ENCODE data around the gene RNF168. TPM values are rescaled to one million over a fixed set of nuclear protein-coding genes. Genes with fewer than 3 reads are reported as not detected.

Gene RNF168
- total and polyA plus RNA-seq, 11 donors: 8.4 to 31.8 (median 20.8) TPM

DNA sequence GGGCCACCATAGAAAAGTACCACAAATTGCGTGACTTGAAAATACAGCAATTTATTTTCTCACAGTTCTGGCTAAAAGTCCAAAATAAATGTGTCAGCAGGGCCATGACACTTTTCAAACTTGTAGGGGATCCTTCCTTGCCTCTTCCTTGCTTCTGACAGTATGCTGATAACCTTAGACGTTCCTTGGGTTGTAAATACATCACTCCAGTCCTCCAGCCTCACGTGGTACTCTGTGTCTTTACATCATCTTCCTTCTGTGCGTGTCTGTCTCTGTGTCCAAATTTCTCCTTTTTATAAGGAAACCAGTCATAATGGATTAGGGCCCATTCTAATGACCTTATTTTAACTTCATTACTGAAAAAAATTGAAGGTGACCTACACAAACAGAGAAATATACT is 7.4 kb downstream of the RNF168 start:
- no peak for DNase-seq
- no peaks in the 10 kb centered on the region for H3K9me3 ChIP-seq
- peaks cover 0 to 22% (median 5%) of the 10 kb centered on the region in 9 donors for H3K36me3 ChIP-seq
- ATAC-seq: no peak
- no peak for TF ChIP-seq CTCF (IDR thresholded peaks at IDR 0.05)
- no peak for TF ChIP-seq POLR2A (IDR thresholded peaks at IDR 0.05)
- no peaks in the 10 kb centered on the region for H3K27me3 ChIP-seq
- H3K4me3 ChIP-seq: no peak overlapping the region
- intact Hi-C loops (cut with DNase I): no loop called here
- H3K27ac ChIP-seq: no peak overlapping the region
- 82 to 88% (median 85%) methylated on average over 4 of the region's 4 CpGs for WGBS, 4 donors
- H3K4me1 ChIP-seq: peaks cover 0 to 38% (median 21%) of the 10 kb centered on the region in 12 donors

DNA sequence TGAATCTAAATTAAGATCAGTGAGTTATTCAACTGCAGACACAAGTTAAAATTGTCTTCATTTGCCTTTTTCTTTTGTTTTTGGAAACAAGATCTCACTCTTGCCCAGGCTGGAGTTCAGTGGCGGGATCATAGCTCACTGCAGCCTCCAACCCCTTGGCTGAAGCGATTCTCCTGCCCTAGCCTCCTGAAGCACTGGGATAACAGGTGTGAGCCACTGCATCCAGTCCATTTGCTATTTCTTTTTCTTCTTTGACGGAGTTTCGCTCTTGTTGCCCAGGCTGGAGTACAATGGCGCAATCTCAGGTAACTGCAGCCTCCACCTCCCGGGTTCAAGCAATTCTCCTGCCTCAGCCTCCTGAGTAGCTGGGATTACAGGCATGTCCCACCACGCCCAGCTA is 10.3 kb downstream of the RNF168 start:
- WGBS, 4 donors: 97 to 98% (median 98%) methylated on average over 7 of the region's 7 CpGs
- H3K4me3 ChIP-seq: no peak overlapping the region
- H3K27ac ChIP-seq: no peak overlapping the region
- TF ChIP-seq CTCF (IDR thresholded peaks at IDR 0.05): no peak
- no peak for TF ChIP-seq POLR2A (IDR thresholded peaks at IDR 0.05)
- ATAC-seq: no peak
- intact Hi-C loops (cut with DNase I): no loop called here
- H3K9me3 ChIP-seq: no peaks in the 10 kb centered on the region
- H3K27me3 ChIP-seq: no peaks in the 10 kb centered on the region
- peaks cover 0 to 15% (median 10%) of the 10 kb centered on the region in 9 donors for H3K36me3 ChIP-seq
- peaks cover 0 to 17% (median 1%) of the 10 kb centered on the region in 12 donors for H3K4me1 ChIP-seq
- no peak for DNase-seq

DNA sequence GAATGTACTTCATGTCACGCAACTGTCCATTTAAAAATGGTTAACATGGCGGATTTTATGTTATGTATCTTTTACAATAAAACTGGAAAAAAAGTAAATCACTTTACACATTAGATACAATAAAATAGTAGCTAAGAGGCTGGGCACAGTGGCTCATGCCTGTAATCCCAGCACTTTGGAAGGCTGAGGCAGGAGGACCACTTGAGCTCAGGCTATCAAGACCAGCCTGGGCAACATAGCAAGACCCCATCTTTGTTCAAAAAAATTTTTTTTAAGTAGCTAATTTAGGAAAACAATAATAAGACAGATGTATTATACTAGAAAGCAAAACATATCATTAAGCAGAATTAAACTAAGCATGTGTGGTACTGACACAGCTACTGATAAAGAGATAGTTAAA is 11.5 kb downstream of the RNF168 start:
- no peak overlapping the region for H3K27ac ChIP-seq
- ATAC-seq: no peak
- H3K4me1 ChIP-seq: peaks cover 0 to 14% (median 0%) of the 10 kb centered on the region in 12 donors
- H3K27me3 ChIP-seq: no peaks in the 10 kb centered on the region
- WGBS, 4 donors: 97 to 99% (median 99%) methylated on average over 2 of the region's 2 CpGs
- no peak for DNase-seq
- H3K4me3 ChIP-seq: no peak overlapping the region
- intact Hi-C loops (cut with DNase I): no loop called here
- H3K9me3 ChIP-seq: no peaks in the 10 kb centered on the region
- TF ChIP-seq POLR2A (IDR thresholded peaks at IDR 0.05): no peak
- TF ChIP-seq CTCF (IDR thresholded peaks at IDR 0.05): no peak
- peaks cover 0 to 26% (median 20%) of the 10 kb centered on the region in 9 donors for H3K36me3 ChIP-seq

DNA sequence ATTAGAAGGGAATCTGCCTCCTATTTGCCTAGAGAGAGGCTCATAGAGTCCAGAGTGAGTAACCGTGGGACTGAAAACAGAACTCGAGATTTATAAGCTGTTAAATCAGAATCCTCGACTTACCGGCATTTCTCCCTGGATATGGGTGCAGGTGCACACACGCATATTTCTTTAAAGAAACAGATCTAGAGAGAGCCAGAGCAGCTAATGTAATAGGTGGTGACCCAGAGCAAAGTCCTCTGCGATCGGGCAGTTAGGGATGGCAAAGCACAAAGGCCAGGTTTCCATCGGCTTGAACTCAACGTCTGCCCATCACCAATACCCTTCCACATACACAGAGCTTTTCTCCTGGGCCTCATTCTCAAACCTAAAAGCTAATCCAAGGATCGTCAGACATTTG is 13.8 kb downstream of the RNF168 start:
- Histone ChIP-seq H3K4me3 (no peak overlapping the region), H3K9me3 (no peaks in the 10 kb centered on the region), H3K27ac (no peak overlapping the region), H3K27me3 (no peaks in the 10 kb centered on the region), H3K36me3 (peaks cover 0 to 39% (median 33%) of the 10 kb centered on the region in 9 donors), H3K4me1 (peaks cover 0 to 14% (median 0%) of the 10 kb centered on the region in 12 donors)
- ATAC-seq: no peak
- intact Hi-C loops (cut with DNase I): loop anchor here in 1 of 10 donors (5.0 kb wide), 1 partner anchor 33 kb away; no protein-coding TSS in a partner anchor
- DNase-seq: no peak
- TF ChIP-seq POLR2A (IDR thresholded peaks at IDR 0.05) (no peak), CTCF (IDR thresholded peaks at IDR 0.05) (no peak)
- WGBS, 4 donors: 85 to 92% (median 86%) methylated on average over 10 of the region's 10 CpGs

All from heart left ventricle (tissue), 16 donors.